ENCODE results near the gene RPS27L. TPM values are rescaled to one million over a fixed set of nuclear protein-coding genes. Genes with fewer than 3 reads are reported as not detected.
A peak's percentile ranks its signal among the peaks of the same experiment; 100 is the strongest.

RPS27L gene
- total and polyA plus RNA-seq, 8 donors, result 73.2 to 176 (median 127) TPM

DNA sequence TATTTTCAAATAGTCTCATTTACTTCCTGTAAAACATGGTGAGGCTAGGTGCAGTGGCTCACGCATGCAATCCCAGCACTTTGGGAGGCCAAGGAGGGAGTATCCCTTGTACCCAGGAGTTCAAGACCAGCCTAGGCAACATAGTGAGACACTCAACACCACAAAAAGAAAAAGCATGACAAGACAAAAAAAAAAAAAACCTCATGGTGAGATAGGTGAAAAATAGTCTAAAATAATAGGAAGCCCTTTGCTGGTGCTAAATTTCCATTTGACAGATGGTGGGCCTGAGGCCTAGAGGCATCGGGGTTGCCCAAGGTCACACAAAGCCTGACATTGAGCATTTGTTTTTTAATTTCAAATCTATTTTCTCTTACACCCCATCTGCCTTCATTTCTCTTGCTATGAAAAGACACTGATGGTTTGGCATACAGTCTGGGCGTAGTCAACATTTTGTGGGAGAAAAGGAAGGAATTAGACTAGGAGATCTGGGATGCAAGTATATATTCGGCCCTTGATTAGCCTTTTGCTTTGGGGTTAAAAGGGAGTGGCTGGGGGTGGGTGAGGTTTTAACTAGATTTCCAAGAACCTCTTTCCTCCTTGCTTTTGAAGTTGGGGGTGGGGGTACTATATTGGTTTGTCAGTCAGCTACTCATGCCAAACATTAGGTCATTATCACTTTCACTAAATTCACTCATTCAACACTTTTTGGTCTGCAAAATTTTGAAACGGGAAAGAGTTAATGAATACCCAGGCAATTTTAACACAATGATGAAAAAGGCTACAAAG lies 43.4 kb upstream of the RPS27L start:
- TF ChIP-seq, protein P1, sequence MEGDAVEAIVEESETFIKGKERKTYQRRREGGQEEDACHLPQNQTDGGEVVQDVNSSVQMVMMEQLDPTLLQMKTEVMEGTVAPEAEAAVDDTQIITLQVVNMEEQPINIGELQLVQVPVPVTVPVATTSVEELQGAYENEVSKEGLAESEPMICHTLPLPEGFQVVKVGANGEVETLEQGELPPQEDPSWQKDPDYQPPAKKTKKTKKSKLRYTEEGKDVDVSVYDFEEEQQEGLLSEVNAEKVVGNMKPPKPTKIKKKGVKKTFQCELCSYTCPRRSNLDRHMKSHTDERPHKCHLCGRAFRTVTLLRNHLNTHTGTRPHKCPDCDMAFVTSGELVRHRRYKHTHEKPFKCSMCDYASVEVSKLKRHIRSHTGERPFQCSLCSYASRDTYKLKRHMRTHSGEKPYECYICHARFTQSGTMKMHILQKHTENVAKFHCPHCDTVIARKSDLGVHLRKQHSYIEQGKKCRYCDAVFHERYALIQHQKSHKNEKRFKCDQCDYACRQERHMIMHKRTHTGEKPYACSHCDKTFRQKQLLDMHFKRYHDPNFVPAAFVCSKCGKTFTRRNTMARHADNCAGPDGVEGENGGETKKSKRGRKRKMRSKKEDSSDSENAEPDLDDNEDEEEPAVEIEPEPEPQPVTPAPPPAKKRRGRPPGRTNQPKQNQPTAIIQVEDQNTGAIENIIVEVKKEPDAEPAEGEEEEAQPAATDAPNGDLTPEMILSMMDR (IDR thresholded peaks at IDR 0.05), result no peak
- WGBS, 2 donors, result 81 to 88% methylated on average over 5 of the region's 5 CpGs
- Histone ChIP-seq H3K9me3 (no peaks in the 10 kb centered on the region), H3K27me3 (no peaks in the 10 kb centered on the region), H3K36me3 (no peaks in the 10 kb centered on the region), H3K27ac (no peak overlapping the region), H3K4me1 (peaks cover 5 to 8% (median 8%) of the 10 kb centered on the region in 3 donors), H3K4me3 (no peak overlapping the region)
- ATAC-seq (no peak), FAIRE-seq (no peak), DNase-seq (no peak)
- intact Hi-C loops (cut with DNase I), result no loop called here

DNA sequence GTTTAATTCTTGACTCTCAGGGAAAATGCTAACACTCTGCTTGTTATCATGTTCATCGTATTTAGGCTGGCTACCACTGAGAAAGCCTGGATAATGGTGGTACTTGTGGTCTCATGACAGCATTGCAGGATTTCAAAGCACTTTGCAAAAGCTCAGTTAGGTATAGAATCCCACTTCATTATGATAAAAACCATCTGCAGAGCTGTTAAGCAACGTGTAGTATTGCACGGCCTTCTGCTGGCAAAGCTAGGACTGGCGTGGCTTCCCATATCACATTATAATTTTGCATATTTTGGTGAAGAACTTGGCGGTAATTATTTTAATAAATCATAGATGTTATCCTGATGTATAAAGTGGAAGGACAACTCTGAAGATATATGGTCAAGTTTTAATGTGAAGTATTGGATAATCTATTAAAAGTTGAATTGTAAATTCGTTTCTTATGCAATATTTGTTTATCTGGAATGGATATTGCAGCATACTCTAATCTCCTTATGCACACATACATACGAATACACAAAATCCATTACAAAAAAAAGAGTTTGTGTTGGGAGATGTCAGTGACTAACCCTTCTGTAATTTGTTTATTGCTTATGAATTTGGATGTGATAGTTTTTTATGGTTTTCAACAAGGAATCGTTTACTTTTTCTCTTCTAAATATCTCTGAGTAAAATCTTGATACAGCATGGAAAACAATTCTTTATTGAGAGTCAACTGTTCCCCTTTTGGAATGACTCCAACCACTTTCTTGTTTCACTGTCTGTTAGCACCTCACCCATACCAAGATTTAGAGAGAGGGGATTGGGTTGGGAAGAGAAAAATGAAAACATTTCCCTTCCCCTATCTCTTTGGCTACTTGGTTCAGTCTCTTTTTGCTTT lies 41.3 kb upstream of the RPS27L start:
- 42 to 43% methylated on average over 8 of the region's 8 CpGs for WGBS, 2 donors
- Histone ChIP-seq H3K4me3 (no peak overlapping the region), H3K27me3 (no peaks in the 10 kb centered on the region), H3K36me3 (no peaks in the 10 kb centered on the region), H3K27ac (no peak overlapping the region), H3K9me3 (no peaks in the 10 kb centered on the region), H3K4me1 (peaks cover 8 to 23% (median 11%) of the 10 kb centered on the region in 3 donors)
- intact Hi-C loops (cut with DNase I), result no loop called here
- DNase-seq (no peak), ATAC-seq (peak in 3 of 4 donors; percentile 49 to 76 (median 61)), FAIRE-seq (no peak)
- TF ChIP-seq, protein P1 (IDR thresholded peaks at IDR 0.05), result no peak

DNA sequence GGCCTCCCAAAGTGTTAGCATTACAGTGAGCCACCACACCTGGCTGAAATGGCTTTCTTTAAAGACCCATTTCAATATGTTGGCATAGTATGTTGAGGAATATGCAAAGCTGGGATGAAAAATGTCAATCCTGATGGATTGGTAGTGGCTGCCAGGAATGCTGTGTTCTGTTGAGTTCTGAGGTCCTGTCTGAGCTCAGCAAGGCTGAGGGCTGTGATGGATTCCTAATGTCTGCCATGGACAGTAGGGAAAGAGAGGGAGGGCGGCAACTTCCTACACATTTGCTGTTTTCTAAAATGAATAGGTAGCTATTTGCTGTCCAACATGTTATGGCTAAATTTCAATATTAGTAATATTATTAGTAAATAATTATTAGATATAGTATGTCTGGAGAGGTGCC lies 40.3 kb upstream of the RPS27L start:
- DNase-seq (no peak), ATAC-seq (no peak), FAIRE-seq (no peak)
- Histone ChIP-seq H3K9me3 (no peaks in the 10 kb centered on the region), H3K36me3 (no peaks in the 10 kb centered on the region), H3K4me1 (peaks cover 8 to 23% (median 11%) of the 10 kb centered on the region in 3 donors), H3K27me3 (no peaks in the 10 kb centered on the region), H3K27ac (no peak overlapping the region), H3K4me3 (no peak overlapping the region)
- TF ChIP-seq, protein P1 (IDR thresholded peaks at IDR 0.05), result no peak
- WGBS, 2 donors, result 95 to 100% methylated on average over 1 of the region's 1 CpG
- intact Hi-C loops (cut with DNase I), result no loop called here

DNA sequence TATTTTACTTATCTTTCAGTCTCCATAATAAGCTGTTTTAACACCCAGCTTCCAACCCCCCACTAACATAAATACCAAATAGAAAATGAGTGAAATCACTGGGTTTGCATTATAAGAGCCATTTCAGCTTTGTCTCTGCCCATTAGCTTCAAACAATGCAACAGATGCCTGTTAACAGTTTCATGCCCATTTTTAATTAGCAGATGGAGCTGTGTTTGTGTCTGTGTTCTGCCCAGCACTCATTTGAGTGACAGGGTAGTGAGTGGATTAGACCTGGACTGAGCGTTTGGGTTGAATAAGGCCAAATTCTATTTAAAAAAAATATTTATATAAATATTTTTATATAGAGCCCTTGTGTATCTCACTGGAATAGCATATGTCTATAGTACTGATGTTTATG lies 39.6 kb upstream of the RPS27L start:
- FAIRE-seq (no peak), DNase-seq (no peak), ATAC-seq (no peak)
- intact Hi-C loops (cut with DNase I), result no loop called here
- peaks cover 8 to 23% (median 11%) of the 10 kb centered on the region in 3 donors for H3K4me1 ChIP-seq
- H3K27me3 ChIP-seq, result no peaks in the 10 kb centered on the region
- no peak overlapping the region for H3K4me3 ChIP-seq
- H3K27ac ChIP-seq, result no peak overlapping the region
- 85 to 89% methylated on average over 1 of the region's 1 CpG for WGBS, 2 donors
- H3K9me3 ChIP-seq, result no peaks in the 10 kb centered on the region
- TF ChIP-seq, protein P1 (IDR thresholded peaks at IDR 0.05), result no peak
- H3K36me3 ChIP-seq, result no peaks in the 10 kb centered on the region
